GM20000 (cell line): ENCODE data around the gene TTC33.

Experiments used
- DNase-seq: peaks from one replicate; pipeline ENCODE4 v3.0.0; 2012; ENCODE audit warnings: low spot score
- CTCF ChIP-seq: IDR thresholded peaks from 2 replicates; pipeline ENCODE4 v1.5.1; 2012; ENCODE audit warnings: mild to moderate bottlenecking, control low read depth; ENCODE audit errors: extremely low read depth, missing control alignments

The TTC33 gene

GRCh38 chr5:40465416-40465815 lies 290.3 kb downstream of the TTC33 start:
- no peak for DNase-seq
- TF ChIP-seq CTCF: no peak

- DNase-seq: no peak
- TF ChIP-seq CTCF: no peak
Observed at GRCh38 chr5:40464511-40464910, 291.2 kb downstream of the TTC33 start.
